H1 (cell line): ENCODE measurements around the gene SLC5A2. TPM values are rescaled to one million over a fixed set of nuclear protein-coding genes. Genes with fewer than 3 reads are reported as not detected.
"Not testable (repeated sequence)": the region's sequence is repeated elsewhere in the genome, so short reads cannot be mapped to it uniquely, and the experiment has no call there.

Source experiments
- CTCF ChIA-PET: fragments of 300-600 bp; sonication (Branson Sonifier 250); formaldehyde crosslinking; loops from one replicate; lab custom pipeline; 2021; ENCODE audit not compliant: partially characterized antibody; lab: Charles Lee
- POLR2A ChIA-PET: fragments of 300-600 bp; sonication (Branson Sonifier 250); formaldehyde crosslinking; loops from one replicate; lab custom pipeline; 2021; ENCODE audit warnings: inconsistent platforms; ENCODE audit not compliant: partially characterized antibody; lab: Charles Lee
- DNase-seq, 2 experiments: peaks; one replicate each; pipeline versions ENCODE4 v3.0.0 to v3.0.0-alpha.2; 2010 to 2022; ENCODE audit warnings: low spot score in 2 of 2, low read depth in 1 of 2, mixed read lengths in 1 of 2
- FAIRE-seq: peaks from 2 replicates; lab custom pipeline; 2011; peaks lifted over from hg19 to GRCh38; lab: Jason Lieb, UNC
- H2AFZ ChIP-seq: 2 replicates; pipeline ENCODE4 v1.8.1; 2012; ENCODE audit warnings: low read length, inconsistent platforms
- H2AK5ac ChIP-seq: 2 replicates; pipeline ENCODE4 v1.6.1; 2013; ENCODE audit warnings: low read depth, low read length
- H2BK120ac ChIP-seq: replicated peaks from 2 replicates; pipeline ENCODE3; 2013; ENCODE audit warnings: low read depth, low read length, inconsistent platforms
- H2BK12ac ChIP-seq: 2 replicates; pipeline ENCODE4 v1.6.1; 2013; ENCODE audit warnings: low read depth, low read length
- H2BK15ac ChIP-seq: 2 replicates; pipeline ENCODE4 v1.6.1; 2013; ENCODE audit warnings: low read length
- H2BK20ac ChIP-seq: 2 replicates; pipeline ENCODE4 v1.6.1; 2013; ENCODE audit warnings: low read length
- H2BK5ac ChIP-seq: 2 replicates; pipeline ENCODE4 v1.6.1; 2013; ENCODE audit warnings: low read depth, low read length
- H3K14ac ChIP-seq: 2 replicates; pipeline ENCODE4 v1.6.1; 2013; ENCODE audit warnings: inconsistent platforms; ENCODE audit not compliant: insufficient read length
- H3K18ac ChIP-seq: 2 replicates; pipeline ENCODE4 v1.6.1; 2013; ENCODE audit warnings: low read length; ENCODE audit errors: extremely low read depth
- H3K23ac ChIP-seq: 2 replicates; pipeline ENCODE4 v1.6.1; 2013; ENCODE audit warnings: inconsistent platforms; ENCODE audit not compliant: insufficient read length
- H3K23me2 ChIP-seq: 2 replicates; pipeline ENCODE4 v1.6.1; 2013; ENCODE audit warnings: low read depth, low read length
- H3K27ac ChIP-seq: 2 replicates; pipeline ENCODE4 v1.6.1; 2011; ENCODE audit warnings: low read depth, low read length, inconsistent platforms
- H3K27me3 ChIP-seq, 4 experiments: replicated peaks in 1 of 4; 1 replicate in 1 of 4; 2 replicates in 3 of 4; pipeline versions ENCODE4 v1.6.1 to v1.8.1; 2011 to 2013; ENCODE audit warnings: low read length in 3 of 4, mild to moderate bottlenecking in 3 of 4, inconsistent platforms in 2 of 4, mixed read lengths in 2 of 4, moderate library complexity in 1 of 4; ENCODE audit not compliant: control insufficient read depth in 3 of 4, insufficient read depth in 3 of 4; ENCODE audit errors: extremely low read depth in 1 of 4
- H3K36me3 ChIP-seq, 4 experiments: 2 replicates each; pipeline versions ENCODE4 v1.6.1 to v1.8.1; 2011 to 2013; ENCODE audit warnings: mild to moderate bottlenecking in 4 of 4, low read length in 3 of 4, moderate library complexity in 2 of 4, control low read depth in 1 of 4, inconsistent platforms in 1 of 4; ENCODE audit not compliant: insufficient read depth in 4 of 4, control insufficient read depth in 2 of 4
- H3K4ac ChIP-seq: replicated peaks from 2 replicates; pipeline ENCODE3; 2013; ENCODE audit warnings: low read length, low read depth, mixed read lengths, inconsistent platforms; ENCODE audit not compliant: insufficient read length
- H3K4me1 ChIP-seq, 4 experiments: replicated peaks in 1 of 4; 1 replicate in 1 of 4; 2 replicates in 3 of 4; pipeline versions ENCODE4 v1.6.1 to v1.8.1; 2011 to 2013; ENCODE audit warnings: low read length in 3 of 4, inconsistent platforms in 2 of 4, mixed read lengths in 1 of 4; ENCODE audit not compliant: insufficient read depth in 4 of 4, control insufficient read depth in 3 of 4
- H3K4me2 ChIP-seq, 2 experiments: 2 replicates each; pipeline versions ENCODE4 v1.6.1 to v1.8.1; 2011 to 2013; ENCODE audit warnings: low read depth in 2 of 2, low read length in 2 of 2, control low read depth in 1 of 2, inconsistent platforms in 1 of 2, mild to moderate bottlenecking in 1 of 2; ENCODE audit not compliant: insufficient read depth in 1 of 2
- H3K4me3 ChIP-seq, 4 experiments: fragments of 200-600, 300-600 bp in 1 of 4; sonication (generic), shearing (Covaris generic), sonication (Bioruptor Twin) in 1 of 4; 2 replicates each; pipeline versions ENCODE4 v1.5.1 to v1.8.1; 2011 to 2016; ENCODE audit warnings: low read length in 4 of 4, low read depth in 3 of 4, control low read depth in 2 of 4, inconsistent platforms in 2 of 4, mild to moderate bottlenecking in 2 of 4, mixed read lengths in 1 of 4, moderate library complexity in 1 of 4; ENCODE audit not compliant: insufficient read depth in 2 of 4; ENCODE audit errors: extremely low read depth in 1 of 4
- H3K56ac ChIP-seq: replicated peaks from 2 replicates; pipeline ENCODE3; 2013; ENCODE audit warnings: low read depth, mild to moderate bottlenecking, mixed read lengths, low read length, inconsistent platforms; ENCODE audit not compliant: insufficient read length
- H3K79me1 ChIP-seq: 2 replicates; pipeline ENCODE4 v1.6.1; 2013; ENCODE audit warnings: low read depth, low read length, control low read depth
- H3K79me2 ChIP-seq, 2 experiments: 2 replicates each; pipeline versions ENCODE4 v1.6.1 to v1.8.1; 2012 to 2013; ENCODE audit warnings: low read length in 2 of 2, mild to moderate bottlenecking in 2 of 2, inconsistent platforms in 1 of 2; ENCODE audit not compliant: insufficient read depth in 2 of 2, control insufficient read depth in 1 of 2
- H3K9ac ChIP-seq, 4 experiments: replicated peaks in 1 of 4; 1 replicate in 1 of 4; 2 replicates in 3 of 4; pipeline versions ENCODE4 v1.6.1 to v1.8.1; 2011 to 2013; ENCODE audit warnings: low read depth in 3 of 4, low read length in 3 of 4, control low read depth in 2 of 4, mild to moderate bottlenecking in 2 of 4, moderate library complexity in 2 of 4, inconsistent platforms in 1 of 4; ENCODE audit errors: extremely low read depth in 1 of 4
- H3K9me3 ChIP-seq, 2 experiments: 2 replicates each; pipeline versions ENCODE4 v1.6.1 to v1.8.1; 2012 to 2013; ENCODE audit warnings: mild to moderate bottlenecking in 2 of 2, moderate library complexity in 2 of 2, control low read depth in 1 of 2, inconsistent platforms in 1 of 2, low read depth in 1 of 2, low read length in 1 of 2, mixed read lengths in 1 of 2; ENCODE audit not compliant: insufficient read depth in 2 of 2
- H4K20me1 ChIP-seq, 2 experiments: replicated peaks in 1 of 2; 2 replicates each; pipeline versions ENCODE3 to v1.8.1; 2011 to 2013; ENCODE audit warnings: inconsistent platforms in 2 of 2, low read length in 2 of 2, mild to moderate bottlenecking in 1 of 2; ENCODE audit not compliant: insufficient read depth in 2 of 2, control insufficient read depth in 1 of 2
- H4K5ac ChIP-seq: 2 replicates; pipeline ENCODE4 v1.6.1; 2013; ENCODE audit warnings: low read length, low read depth, mixed read lengths, inconsistent platforms; ENCODE audit not compliant: insufficient read length
- H4K8ac ChIP-seq: 2 replicates; pipeline ENCODE4 v1.8.0; 2013; ENCODE audit warnings: mild to moderate bottlenecking, moderate library complexity, low read length, inconsistent platforms; ENCODE audit not compliant: insufficient read depth; ENCODE audit errors: extremely low read depth
- H4K91ac ChIP-seq: replicated peaks from 2 replicates; pipeline ENCODE3; 2013; ENCODE audit warnings: low read length, mixed read lengths, inconsistent platforms; ENCODE audit not compliant: insufficient read length
- WGBS, 2 experiments: shearing (Covaris generic) in 1 of 2; methylation state at CpG; one replicate each; pipeline versions ENCODE4 v1.1.6 to v1.1.7; 2013 to 2015; ENCODE audit warnings: low lambda C conversion rate in 2 of 2, mixed read lengths in 2 of 2, inconsistent platforms in 1 of 2, low coverage in 1 of 2, missing lambda C conversion rate in 1 of 2; ENCODE audit not compliant: insufficient replicate concordance in 2 of 2, insufficient coverage in 1 of 2, insufficient read length in 1 of 2; ENCODE audit errors: extremely low coverage in 1 of 2, missing lambda C conversion rate in 1 of 2; 5-methylcytosine and 5-hydroxymethylcytosine counted together
- polyA plus RNA-seq, 7 experiments: library from polyadenylated mRNA; depleted of rRNA in 3 of 7; stranded (reverse) in 5 of 7; unstranded in 2 of 7; fragments of >200 nt in 5 of 7; fragments of 200-250 nt in 2 of 7; gene quantifications; 1 replicate in 5 of 7; 2 replicates in 1 of 7; 4 replicates in 1 of 7; pipeline versions ENCODE4 v1.2.1 to v1.2.3, GENCODE V29; 2011 to 2013; ENCODE audit warnings: missing spikeins in 2 of 7, mixed read lengths in 2 of 7
- total RNA-seq: library from RNA; stranded (reverse); fragmentation: NEBNext Ultra II Directional; extraction: Animal tissue kit (Norgen Biotek cat#: 25700); gene quantifications from 2 replicates; pipeline ENCODE4 v1.2.1, GENCODE V29; 2021

SLC5A2 gene
- total and polyA plus RNA-seq, 2 of the 8 experiments (the other 6 are each of a cell fraction or from before 2014, with no cell fraction given) = 0.56 to 4.4 TPM

- ChIA-PET CTCF (interaction anchor here (0.6 kb wide), 2 partner anchors 241 to 254 kb away, joined by 3 read pairs; no protein-coding TSS in a partner anchor), POLR2A (interaction anchor here (0.7 to 1.2 kb wide), 3 partner anchors 10 to 24 kb away, joined by 3 read pairs; partner anchors contain the start of gene RUSF1)
- H3K79me2 ChIP-seq, H3K18ac ChIP-seq, H3K9ac ChIP-seq, H3K4me1 ChIP-seq, H3K14ac ChIP-seq, FAIRE-seq, H2BK12ac ChIP-seq, H2BK20ac ChIP-seq, H4K5ac ChIP-seq, H2BK15ac ChIP-seq, DNase-seq, H4K8ac ChIP-seq, H4K91ac ChIP-seq, H2BK5ac ChIP-seq, H3K27ac ChIP-seq, H3K4ac ChIP-seq, H3K4me3 ChIP-seq, H3K56ac ChIP-seq, H3K23ac ChIP-seq, H3K79me1 ChIP-seq, H2AK5ac ChIP-seq, H2BK120ac ChIP-seq, H3K36me3 ChIP-seq, H3K9me3 ChIP-seq, H2AFZ ChIP-seq: not testable (repeated sequence)
- peaks cover 0 to 12% of the 10 kb centered on the region in 2 experiments for H4K20me1 ChIP-seq
- WGBS, 2 experiments = 73% methylated on average over 3 of the region's 4 CpGs; no CpG with 5 or more reads in 1 of the 2 experiments
- peaks cover 12 to 61% (median 43%) of the 10 kb centered on the region in 4 experiments for H3K27me3 ChIP-seq
- peaks cover 15% of the 10 kb centered on the region for H3K23me2 ChIP-seq
- H3K4me2 ChIP-seq = 0 out of 4 replicates have a peak overlapping the region, but pooled peaks of 1 of the 2 experiments have one; percentile 6
Measured at GRCh38 chr16:31484048-31484447, 1.1 kb downstream of the SLC5A2 start.
